ES-I3 (cell line): ENCODE results near the gene ETS2.

Experiments
- H3K36me3 ChIP-seq: 2 replicates; pipeline ENCODE4 v1.6.1; 2013; ENCODE audit warnings: mild to moderate bottlenecking, low read length, control low read depth, moderate library complexity; ENCODE audit not compliant: insufficient read depth
- H3K4me1 ChIP-seq: 2 replicates; pipeline ENCODE4 v1.6.1; 2013; ENCODE audit warnings: mild to moderate bottlenecking, control low read depth, low read length; ENCODE audit not compliant: insufficient read depth
- H3K9ac ChIP-seq: 2 replicates; pipeline ENCODE4 v1.6.1; 2013; ENCODE audit warnings: low read depth, mild to moderate bottlenecking, low read length, moderate library complexity
- H3K9me3 ChIP-seq: 2 replicates; pipeline ENCODE4 v1.6.1; 2013; ENCODE audit warnings: mild to moderate bottlenecking, low read length, moderate library complexity; ENCODE audit not compliant: control insufficient read depth, insufficient read depth

ETS2 gene

GRCh38 chr21:38789275-38789674 lies 16.5 kb upstream of the ETS2 start:
- Histone ChIP-seq H3K9ac (no peak overlapping the region), H3K36me3 (no peaks in the 10 kb centered on the region), H3K4me1 (peaks cover 11% of the 10 kb centered on the region), H3K9me3 (no peaks in the 10 kb centered on the region)

- Histone ChIP-seq H3K9me3 (no peaks in the 10 kb centered on the region), H3K4me1 (peaks cover 11% of the 10 kb centered on the region), H3K9ac (no peak overlapping the region), H3K36me3 (no peaks in the 10 kb centered on the region)
Measured at GRCh38 chr21:38790059-38790458, 15.7 kb upstream of the ETS2 start.

- Histone ChIP-seq H3K4me1 (peaks cover 10% of the 10 kb centered on the region), H3K9me3 (no peaks in the 10 kb centered on the region), H3K9ac (no peak overlapping the region), H3K36me3 (no peaks in the 10 kb centered on the region)
Measured at GRCh38 chr21:38790961-38791360, 14.8 kb upstream of the ETS2 start.

GRCh38 chr21:38792676-38793459 lies 12.9 kb upstream of the ETS2 start:
- Histone ChIP-seq H3K4me1 (peaks cover 17% of the 10 kb centered on the region), H3K9ac (no peak overlapping the region)

GRCh38 chr21:38793926-38794713 lies 11.6 kb upstream of the ETS2 start:
- H3K4me1 ChIP-seq: peaks cover 25% of the 10 kb centered on the region; the same call in 1 of the 2 replicates
- no peaks in the 10 kb centered on the region for H3K36me3 ChIP-seq

More at GRCh38 chr21:38792676-38793459, 12.9 kb upstream of the ETS2 start:
- H3K36me3 ChIP-seq: no peaks in the 10 kb centered on the region
- H3K9me3 ChIP-seq: no peaks in the 10 kb centered on the region

GRCh38 chr21:38794978-38795377 lies 10.8 kb upstream of the ETS2 start:
- Histone ChIP-seq H3K36me3 (no peaks in the 10 kb centered on the region), H3K4me1 (peaks cover 25% of the 10 kb centered on the region; the same call in 1 of the 2 replicates), H3K9ac (no peak overlapping the region), H3K9me3 (no peaks in the 10 kb centered on the region)

More at GRCh38 chr21:38793926-38794713, 11.6 kb upstream of the ETS2 start:
- Histone ChIP-seq H3K9me3 (no peaks in the 10 kb centered on the region), H3K9ac (no peak overlapping the region)

GRCh38 chr21:38795475-38795874 lies 10.3 kb upstream of the ETS2 start:
- no peak overlapping the region for H3K9ac ChIP-seq
- no peaks in the 10 kb centered on the region for H3K36me3 ChIP-seq
- H3K9me3 ChIP-seq: no peaks in the 10 kb centered on the region
- H3K4me1 ChIP-seq: peaks cover 25% of the 10 kb centered on the region; the same call in 1 of the 2 replicates

- H3K9me3 ChIP-seq: no peaks in the 10 kb centered on the region
- H3K9ac ChIP-seq: no peak overlapping the region
- peaks cover 25% of the 10 kb centered on the region; the same call in 1 of the 2 replicates for H3K4me1 ChIP-seq
- H3K36me3 ChIP-seq: no peaks in the 10 kb centered on the region
Measured at GRCh38 chr21:38796424-38796823, 9.3 kb upstream of the ETS2 start.

- Histone ChIP-seq H3K9me3 (no peaks in the 10 kb centered on the region), H3K36me3 (no peaks in the 10 kb centered on the region), H3K9ac (no peak overlapping the region), H3K4me1 (peaks cover 25% of the 10 kb centered on the region; the same call in 1 of the 2 replicates)
Measured at GRCh38 chr21:38797470-38797869, 8.3 kb upstream of the ETS2 start.

- H3K9me3 ChIP-seq: no peaks in the 10 kb centered on the region
- H3K9ac ChIP-seq: no peak overlapping the region
- no peaks in the 10 kb centered on the region for H3K36me3 ChIP-seq
- H3K4me1 ChIP-seq: peaks cover 25% of the 10 kb centered on the region; the same call in 1 of the 2 replicates
Measured at GRCh38 chr21:38798081-38798480, 7.6 kb upstream of the ETS2 start.

GRCh38 chr21:38798481-38798882 lies 7.2 kb upstream of the ETS2 start:
- H3K4me1 ChIP-seq: peaks cover 25% of the 10 kb centered on the region; the same call in 1 of the 2 replicates
- no peaks in the 10 kb centered on the region for H3K36me3 ChIP-seq
- no peaks in the 10 kb centered on the region for H3K9me3 ChIP-seq
- no peak overlapping the region for H3K9ac ChIP-seq

- H3K9ac ChIP-seq: no peak overlapping the region
- H3K36me3 ChIP-seq: no peaks in the 10 kb centered on the region
- peaks cover 31% of the 10 kb centered on the region; the same call in 1 of the 2 replicates for H3K4me1 ChIP-seq
- H3K9me3 ChIP-seq: no peaks in the 10 kb centered on the region
Measured at GRCh38 chr21:38800046-38800758, 5.5 kb upstream of the ETS2 start.

GRCh38 chr21:38800924-38801744 lies 4.6 kb upstream of the ETS2 start:
- Histone ChIP-seq H3K4me1 (peaks cover 31% of the 10 kb centered on the region; the same call in 1 of the 2 replicates), H3K36me3 (no peaks in the 10 kb centered on the region), H3K9ac (no peak overlapping the region), H3K9me3 (no peaks in the 10 kb centered on the region)
